T-cell (primary cell): ENCODE measurements around the gene NUP58. TPM values are rescaled to one million over a fixed set of nuclear protein-coding genes. Genes with fewer than 3 reads are reported as not detected.

Experiments
- ATAC-seq, 4 experiments: fragments of 200-7000 bp in 3 of 4; fragments of 150-1000 bp in 1 of 4; cut with Tn5 transposase; replicated peaks in 1 of 4; 1 replicate in 3 of 4; 2 replicates in 1 of 4; pipeline ENCODE4 v1.10.0; 2021; ENCODE audit warnings: moderate library complexity in 3 of 4, mild to moderate bottlenecking in 2 of 4, moderate number of reproducible peaks in 1 of 4
- CTCF ChIA-PET, 2 donors: fragments of 300-600 bp; sonication (Branson Sonifier 250); formaldehyde crosslinking; loops; one replicate each; lab custom pipeline; 2022; ENCODE audit warnings: antibody characterized with exemption in 2 of 2; lab: Charles Lee
- POLR2A ChIA-PET, 2 donors: fragments of 300-600 bp; sonication (Branson Sonifier 250); formaldehyde crosslinking; loops; one replicate each; lab custom pipeline; 2022; ENCODE audit warnings: antibody characterized with exemption in 2 of 2; lab: Charles Lee
- DNase-seq, 35 experiments: peaks; one replicate each; pipeline versions ENCODE4 v3.0.0 to v3.0.0-alpha.2; 2013 to 2023
- H3K27ac ChIP-seq: one replicate; pipeline ENCODE4 v1.5.1; 2013; ENCODE audit warnings: low read length
- H3K27me3 ChIP-seq, 2 experiments: replicated peaks in 1 of 2; 1 replicate in 1 of 2; 2 replicates in 1 of 2; pipeline versions ENCODE4 v1.6.1 to v1.7.0; 2013; ENCODE audit warnings: low read length in 1 of 2, mixed read lengths in 1 of 2; ENCODE audit not compliant: control insufficient read depth in 2 of 2, insufficient read depth in 2 of 2; ENCODE audit errors: extremely low read depth in 1 of 2
- H3K36me3 ChIP-seq, 2 donors: 1 replicate in 1 of 2; 2 replicates in 1 of 2; pipeline versions ENCODE4 v1.6.1 to v1.7.0; 2013; ENCODE audit warnings: low read length in 1 of 2; ENCODE audit not compliant: control insufficient read depth in 2 of 2, insufficient read depth in 1 of 2; ENCODE audit errors: extremely low read depth in 1 of 2
- H3K4me1 ChIP-seq, 2 experiments: 1 replicate in 1 of 2; 2 replicates in 1 of 2; pipeline versions ENCODE4 v1.6.1 to v1.7.0; 2013; ENCODE audit warnings: low read length in 2 of 2, mixed read lengths in 1 of 2; ENCODE audit not compliant: insufficient read depth in 2 of 2, control insufficient read depth in 1 of 2; ENCODE audit errors: extremely low read depth in 1 of 2
- H3K4me3 ChIP-seq, 2 donors: 1 replicate in 1 of 2; 2 replicates in 1 of 2; pipeline versions ENCODE4 v1.5.1 to v1.7.0; 2013; ENCODE audit warnings: mild to moderate bottlenecking in 2 of 2, low read length in 1 of 2, moderate library complexity in 1 of 2; ENCODE audit not compliant: control insufficient read depth in 1 of 2; ENCODE audit errors: extremely low read depth in 1 of 2
- H3K9me3 ChIP-seq: 2 replicates; pipeline ENCODE4 v1.7.0; 2013
- H3K27ac Mint-ChIP-seq, 2 donors: one replicate each; pipeline ENCODE4 v1.8.0; 2020 to 2021; ENCODE audit warnings: mild to moderate bottlenecking in 2 of 2, mixed read lengths in 2 of 2
- H3K27me3 Mint-ChIP-seq, 2 donors: one replicate each; pipeline ENCODE4 v1.8.0; 2021 to 2022; ENCODE audit warnings: mixed read lengths in 2 of 2
- H3K36me3 Mint-ChIP-seq: one replicate; pipeline ENCODE4 v1.8.0; 2021; ENCODE audit warnings: mixed read lengths
- H3K4me1 Mint-ChIP-seq, 3 donors: one replicate each; pipeline ENCODE4 v1.8.0; 2020 to 2022; ENCODE audit warnings: mixed read lengths in 3 of 3, mild to moderate bottlenecking in 1 of 3
- H3K4me3 Mint-ChIP-seq, 3 donors: one replicate each; pipeline ENCODE4 v1.8.0; 2020 to 2022; ENCODE audit warnings: mild to moderate bottlenecking in 3 of 3, mixed read lengths in 3 of 3, moderate library complexity in 3 of 3
- H3K9me3 Mint-ChIP-seq, 3 donors: one replicate each; pipeline ENCODE4 v1.8.0; 2020 to 2022; ENCODE audit warnings: mixed read lengths in 3 of 3
- WGBS: methylation state at CpG from one replicate; pipeline ENCODE4 v1.1.5; 2013; ENCODE audit warnings: missing lambda C conversion rate; ENCODE audit not compliant: insufficient coverage; 5-methylcytosine and 5-hydroxymethylcytosine counted together
- total RNA-seq, 35 experiments: library from RNA in 6 of 35; stranded (reverse) in 6 of 35; fragments of 120-200 nt in 1 of 35; gene quantifications; one replicate each; pipeline versions ENCODE4 v1.2.1 to v1.2.4 and lab custom pipeline; 2013 to 2026

Gene NUP58
- total RNA-seq, 5 donors from 2014 or later (not counting 1 experiment from before 2014, with no cell fraction given) = 33.2 to 59.1 (median 37.3) TPM

DNA sequence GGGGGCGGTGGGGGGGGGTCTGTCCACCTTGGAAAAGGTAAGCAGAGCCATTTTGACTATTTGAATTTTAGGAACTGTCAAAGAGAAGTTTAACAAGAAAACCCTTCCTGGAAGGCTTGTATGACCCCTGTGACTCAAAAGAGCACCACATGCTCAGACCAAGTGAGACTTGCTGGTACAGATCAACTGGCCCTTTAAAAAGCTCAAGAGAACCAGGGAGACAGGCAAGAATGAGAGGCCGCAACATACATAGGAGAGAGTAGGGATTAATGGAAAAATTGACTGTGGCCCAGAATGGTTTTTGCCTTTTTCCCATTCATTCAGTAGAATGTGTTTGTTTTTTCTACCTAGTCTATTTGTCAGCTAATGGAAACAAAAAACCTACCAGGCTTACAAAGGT is 44.2 kb downstream of the NUP58 start:
- no peak overlapping the region for H3K27ac Mint-ChIP-seq
- no peak for DNase-seq
- CTCF ChIA-PET = interaction anchor here in 1 of 2 donors (0.6 kb wide), 1 partner anchor 67 kb away, joined by 3 read pairs; no protein-coding TSS in a partner anchor

DNA sequence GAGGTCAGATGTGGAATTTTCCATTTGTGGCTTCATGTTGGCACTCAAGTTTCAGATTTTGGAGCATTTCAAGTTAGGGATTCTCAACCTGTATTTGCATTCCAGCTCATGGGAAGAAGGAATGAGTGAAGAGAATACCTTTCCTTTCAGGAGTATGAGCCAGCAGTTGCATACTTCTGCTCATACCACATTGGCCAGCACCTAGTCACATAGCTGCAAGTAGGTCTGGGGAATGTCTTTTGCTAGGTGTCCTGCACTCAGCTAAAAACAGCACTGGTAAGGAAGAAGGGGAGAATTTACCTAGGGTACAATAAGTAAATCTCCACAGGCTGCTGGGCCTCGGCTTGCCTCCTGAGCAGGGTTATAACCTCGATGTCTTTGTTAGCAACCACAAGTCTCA is 45.7 kb downstream of the NUP58 start:
- H3K27me3 Mint-ChIP-seq = peaks cover 0 to 1% of the 10 kb centered on the region in 2 donors
- WGBS = no CpG with 5 or more reads among the region's 2 CpGs
- no peak overlapping the region for H3K4me3 Mint-ChIP-seq
- no peaks in the 10 kb centered on the region for H3K36me3 ChIP-seq
- H3K9me3 ChIP-seq = no peaks in the 10 kb centered on the region
- H3K27me3 ChIP-seq = no peaks in the 10 kb centered on the region
- ChIA-PET CTCF (no interaction called here), POLR2A (no interaction called here)
- no peak overlapping the region for H3K27ac ChIP-seq
- no peaks in the 10 kb centered on the region for H3K9me3 Mint-ChIP-seq
- no peak overlapping the region for H3K4me3 ChIP-seq
- no peaks in the 10 kb centered on the region for H3K4me1 Mint-ChIP-seq
- peaks cover 8% of the 10 kb centered on the region for H3K36me3 Mint-ChIP-seq
- ATAC-seq (no peak), DNase-seq (no peak)
- H3K27ac Mint-ChIP-seq = no peak overlapping the region
- H3K4me1 ChIP-seq = no peaks in the 10 kb centered on the region

More for the DNA sequence above, 44.2 kb downstream of the NUP58 start:
- no peaks in the 10 kb centered on the region for H3K4me1 ChIP-seq
- POLR2A ChIA-PET = no interaction called here
- 100% methylated on average over 1 of the region's 2 CpGs for WGBS
- H3K27ac ChIP-seq = no peak overlapping the region
- Mint-ChIP-seq H3K4me1 (no peaks in the 10 kb centered on the region), H3K4me3 (no peak overlapping the region), H3K36me3 (peaks cover 11% of the 10 kb centered on the region), H3K9me3 (no peaks in the 10 kb centered on the region), H3K27me3 (no peaks in the 10 kb centered on the region)
- H3K27me3 ChIP-seq = no peaks in the 10 kb centered on the region
- H3K4me3 ChIP-seq = no peak overlapping the region
- no peaks in the 10 kb centered on the region for H3K36me3 ChIP-seq
- ATAC-seq = no peak
- H3K9me3 ChIP-seq = no peaks in the 10 kb centered on the region

DNA sequence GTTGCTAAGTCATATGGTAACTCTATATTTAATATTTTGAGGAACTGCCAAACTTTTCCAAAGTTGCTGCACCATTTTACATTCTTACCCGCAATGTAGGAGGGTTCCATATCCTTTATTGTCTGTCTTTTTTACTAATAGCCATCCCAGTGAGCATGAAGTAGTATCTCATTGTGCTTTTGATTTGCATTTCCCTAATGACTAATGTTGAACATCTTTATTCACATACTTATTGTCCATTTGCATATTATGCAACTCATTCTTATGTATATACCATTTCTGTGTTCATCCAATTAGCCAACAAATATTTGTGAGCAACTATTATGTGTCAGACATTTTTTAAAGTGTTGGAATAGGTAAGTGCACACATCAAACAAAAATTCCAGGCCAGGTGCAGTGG is 50.0 kb downstream of the NUP58 start:
- Mint-ChIP-seq H3K36me3 (no peaks in the 10 kb centered on the region), H3K9me3 (no peaks in the 10 kb centered on the region), H3K4me1 (no peaks in the 10 kb centered on the region), H3K27ac (no peak overlapping the region), H3K27me3 (peaks cover 22 to 30% of the 10 kb centered on the region in 2 donors), H3K4me3 (no peak overlapping the region)
- Histone ChIP-seq H3K4me1 (no peaks in the 10 kb centered on the region), H3K4me3 (no peak overlapping the region), H3K9me3 (no peaks in the 10 kb centered on the region), H3K27ac (no peak overlapping the region), H3K27me3 (peaks cover 0 to 19% of the 10 kb centered on the region in 2 experiments), H3K36me3 (no peaks in the 10 kb centered on the region)
- CTCF ChIA-PET = interaction anchor here in 1 of 2 donors (0.6 kb wide), 1 partner anchor 709 kb away, joined by 3 read pairs; no protein-coding TSS in a partner anchor
- POLR2A ChIA-PET = no interaction called here
- no peak for ATAC-seq
- WGBS = no CpG with 5 or more reads among the region's 1 CpG
- no peak for DNase-seq

DNA sequence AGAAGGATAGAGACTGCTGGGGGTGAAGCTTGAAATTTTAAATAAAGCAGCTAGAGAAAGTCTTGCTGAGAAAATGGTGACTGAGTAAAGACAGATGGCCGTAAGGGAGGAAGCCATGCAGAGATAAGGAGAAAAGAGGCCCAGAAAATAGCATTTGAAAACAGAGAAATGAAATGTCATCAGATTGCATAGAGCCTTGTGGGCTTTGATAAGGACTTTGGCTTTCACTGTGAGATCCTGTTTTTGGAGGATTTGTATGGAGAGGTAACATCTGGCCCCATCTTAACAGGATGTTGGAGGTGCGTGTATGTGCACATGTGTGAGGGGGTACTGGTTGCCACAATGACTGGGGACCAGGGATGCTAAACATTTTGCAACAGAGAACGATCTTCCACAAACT is 50.8 kb downstream of the NUP58 start:
- H3K4me3 Mint-ChIP-seq = no peak overlapping the region
- no peaks in the 10 kb centered on the region for H3K36me3 Mint-ChIP-seq
- H3K4me1 ChIP-seq = no peaks in the 10 kb centered on the region
- peaks cover 24 to 37% of the 10 kb centered on the region in 2 donors for H3K27me3 Mint-ChIP-seq
- no peak overlapping the region for H3K4me3 ChIP-seq
- no peak overlapping the region for H3K27ac ChIP-seq
- DNase-seq = no peak
- ChIA-PET CTCF (no interaction called here), POLR2A (no interaction called here)
- H3K4me1 Mint-ChIP-seq = no peaks in the 10 kb centered on the region
- H3K9me3 Mint-ChIP-seq = no peaks in the 10 kb centered on the region
- peaks cover 0 to 19% of the 10 kb centered on the region in 2 experiments for H3K27me3 ChIP-seq
- WGBS = 14% methylated on average over 3 of the region's 3 CpGs
- no peak overlapping the region for H3K27ac Mint-ChIP-seq
- H3K9me3 ChIP-seq = no peaks in the 10 kb centered on the region
- ATAC-seq = no peak
- H3K36me3 ChIP-seq = no peaks in the 10 kb centered on the region

DNA sequence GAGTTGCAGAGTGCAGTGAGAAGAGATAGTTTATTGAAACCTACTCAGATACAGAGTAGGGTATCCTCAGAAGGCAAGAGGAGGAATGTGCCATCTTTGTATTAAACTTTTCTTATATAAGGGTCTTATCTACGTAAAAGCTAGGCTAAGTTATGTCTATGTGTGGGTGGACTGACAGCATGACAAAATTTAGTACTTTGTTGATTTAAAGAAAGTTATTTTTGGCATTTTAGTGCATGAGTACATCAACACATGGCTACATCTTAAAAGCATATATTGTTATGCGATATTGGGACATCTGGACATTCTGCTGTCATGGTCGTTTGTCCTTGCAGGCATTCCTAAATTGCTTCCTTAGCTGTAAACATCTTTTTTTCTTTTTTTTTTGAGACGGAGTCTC is 51.4 kb downstream of the NUP58 start:
- Histone ChIP-seq H3K27me3 (peaks cover 0 to 19% of the 10 kb centered on the region in 2 experiments), H3K4me1 (no peaks in the 10 kb centered on the region), H3K27ac (no peak overlapping the region), H3K9me3 (no peaks in the 10 kb centered on the region), H3K36me3 (no peaks in the 10 kb centered on the region), H3K4me3 (no peak overlapping the region)
- whole genome bisulfite sequencing = 75% methylated on average over 2 of the region's 4 CpGs
- Mint-ChIP-seq H3K9me3 (no peaks in the 10 kb centered on the region), H3K27ac (no peak overlapping the region), H3K4me3 (no peak overlapping the region), H3K4me1 (no peaks in the 10 kb centered on the region), H3K27me3 (peaks cover 24 to 40% of the 10 kb centered on the region in 2 donors), H3K36me3 (no peaks in the 10 kb centered on the region)
- ChIA-PET POLR2A (no interaction called here), CTCF (no interaction called here)
- DNase-seq = no peak
- ATAC-seq = no peak

DNA sequence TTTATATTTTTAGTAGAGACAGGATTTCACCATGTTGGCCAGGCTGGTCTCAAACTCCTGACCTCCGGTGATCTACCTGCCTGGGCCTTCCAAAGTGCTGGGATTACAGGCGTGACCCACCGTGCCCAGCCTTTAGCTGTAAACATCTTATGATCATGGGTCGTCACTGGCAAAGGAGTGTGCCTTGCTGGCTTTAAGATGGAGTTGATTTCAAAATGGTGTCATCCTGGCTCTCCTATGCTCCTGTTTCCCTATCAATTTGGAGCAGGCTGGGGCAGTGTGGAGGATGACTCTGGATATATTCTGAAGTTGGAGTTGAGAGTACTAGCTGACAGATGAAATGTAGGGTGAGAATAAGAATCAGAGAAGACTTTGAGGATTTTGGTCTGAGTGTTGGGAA is 51.9 kb downstream of the NUP58 start:
- no peaks in the 10 kb centered on the region for H3K4me1 Mint-ChIP-seq
- Histone ChIP-seq H3K27me3 (peaks cover 0 to 19% of the 10 kb centered on the region in 2 experiments), H3K4me3 (no peak overlapping the region), H3K27ac (no peak overlapping the region), H3K36me3 (no peaks in the 10 kb centered on the region), H3K4me1 (no peaks in the 10 kb centered on the region), H3K9me3 (no peaks in the 10 kb centered on the region)
- no peak overlapping the region for H3K27ac Mint-ChIP-seq
- DNase-seq = no peak
- H3K36me3 Mint-ChIP-seq = no peaks in the 10 kb centered on the region
- H3K9me3 Mint-ChIP-seq = no peaks in the 10 kb centered on the region
- POLR2A ChIA-PET = no interaction called here
- H3K4me3 Mint-ChIP-seq = no peak overlapping the region
- 85% methylated on average over 4 of the region's 4 CpGs for WGBS
- ATAC-seq = no peak
- CTCF ChIA-PET = no interaction called here
- peaks cover 29 to 40% of the 10 kb centered on the region in 2 donors for H3K27me3 Mint-ChIP-seq

DNA sequence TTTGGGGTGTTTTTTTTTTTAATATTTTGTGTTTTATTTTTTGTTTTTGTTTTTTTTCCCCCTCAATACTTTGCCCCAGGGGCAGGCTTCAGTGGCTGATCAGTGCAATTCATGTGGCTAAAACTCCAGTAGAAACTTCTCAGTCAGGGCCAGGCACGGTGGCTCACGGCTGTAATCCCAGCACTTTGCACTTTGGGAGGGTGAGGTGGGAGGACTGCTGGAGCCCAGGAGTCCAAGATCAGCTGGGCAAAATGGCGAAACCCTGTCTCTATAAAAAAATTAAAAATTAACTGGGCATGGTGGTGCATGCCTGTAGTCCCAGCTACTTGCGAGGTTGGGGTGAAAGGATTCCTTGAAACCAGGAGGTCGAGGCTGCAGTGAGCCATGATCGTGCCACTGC is 53.0 kb downstream of the NUP58 start:
- Histone ChIP-seq H3K9me3 (no peaks in the 10 kb centered on the region), H3K27me3 (peaks cover 0 to 19% of the 10 kb centered on the region in 2 experiments), H3K36me3 (no peaks in the 10 kb centered on the region), H3K27ac (no peak overlapping the region), H3K4me1 (no peaks in the 10 kb centered on the region), H3K4me3 (no peak overlapping the region)
- H3K4me3 Mint-ChIP-seq = no peak overlapping the region
- H3K4me1 Mint-ChIP-seq = no peaks in the 10 kb centered on the region
- DNase-seq (no peak), ATAC-seq (no peak)
- CTCF ChIA-PET = no interaction called here
- POLR2A ChIA-PET = no interaction called here
- H3K27ac Mint-ChIP-seq = no peak overlapping the region
- H3K36me3 Mint-ChIP-seq = no peaks in the 10 kb centered on the region
- H3K9me3 Mint-ChIP-seq = no peaks in the 10 kb centered on the region
- peaks cover 29 to 40% of the 10 kb centered on the region in 2 donors for H3K27me3 Mint-ChIP-seq
- 77% methylated on average over 3 of the region's 6 CpGs for WGBS
